NCI-H187 (cell line): ENCODE results near the gene MFN2.
"Not testable (repeated sequence)": the region's sequence is repeated elsewhere in the genome, so short reads cannot be mapped to it uniquely, and the experiment has no call there.

Source experiments
- DNase-seq, 2 experiments: peaks; one replicate each; lab custom pipeline; 2025; lab: John Stamatoyannopoulos, UW

The MFN2 gene

DNA sequence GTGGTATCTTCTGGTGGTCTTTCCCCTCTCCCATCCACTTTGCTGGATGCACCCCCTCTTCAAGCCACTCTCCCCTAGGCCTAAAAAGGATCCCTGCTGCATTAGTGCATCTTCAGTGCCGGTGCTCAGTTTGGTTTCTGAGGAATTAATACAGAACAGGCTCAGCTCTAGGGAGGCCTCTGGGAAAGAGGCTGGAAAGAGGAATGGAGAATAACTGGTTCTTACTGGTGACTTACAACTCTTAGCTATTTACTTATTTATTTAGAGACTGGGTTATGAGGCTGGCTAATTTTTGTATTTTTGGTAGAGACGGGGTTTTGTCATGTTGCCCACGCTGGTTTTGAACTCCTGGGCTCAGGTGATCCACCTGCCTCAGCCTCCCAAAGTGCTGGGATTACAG, 19.0 kb downstream of the MFN2 start:
- no peak for DNase-seq

DNA sequence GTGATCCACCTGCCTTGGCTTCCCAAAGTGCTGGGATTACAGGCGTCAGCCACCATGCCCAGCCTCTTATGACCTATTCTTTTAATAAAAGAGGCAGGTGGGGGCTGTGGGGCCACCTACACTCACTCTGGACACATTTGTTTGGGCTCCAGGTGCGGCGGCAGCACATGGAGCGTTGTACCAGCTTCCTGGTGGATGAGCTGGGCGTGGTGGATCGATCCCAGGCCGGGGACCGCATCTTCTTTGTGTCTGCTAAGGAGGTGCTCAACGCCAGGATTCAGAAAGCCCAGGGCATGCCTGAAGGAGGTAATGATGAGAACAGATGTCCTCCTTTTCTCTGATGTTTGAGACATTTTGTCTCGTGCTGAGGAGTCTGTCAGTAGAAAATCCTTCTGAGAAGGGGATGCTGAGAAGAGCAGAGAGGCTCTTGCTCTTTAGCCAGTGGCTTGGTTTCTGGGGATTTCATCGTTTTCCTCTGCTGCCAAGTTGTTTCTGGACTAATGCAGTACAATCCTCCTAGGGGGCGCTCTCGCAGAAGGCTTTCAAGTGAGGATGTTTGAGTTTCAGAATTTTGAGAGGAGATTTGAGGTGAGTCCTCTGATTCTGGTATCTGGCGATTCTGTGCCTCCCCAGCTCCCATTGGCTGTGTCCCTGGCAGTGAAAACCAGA, 21.1 kb downstream of the MFN2 start:
- DNase-seq: no peak

DNA sequence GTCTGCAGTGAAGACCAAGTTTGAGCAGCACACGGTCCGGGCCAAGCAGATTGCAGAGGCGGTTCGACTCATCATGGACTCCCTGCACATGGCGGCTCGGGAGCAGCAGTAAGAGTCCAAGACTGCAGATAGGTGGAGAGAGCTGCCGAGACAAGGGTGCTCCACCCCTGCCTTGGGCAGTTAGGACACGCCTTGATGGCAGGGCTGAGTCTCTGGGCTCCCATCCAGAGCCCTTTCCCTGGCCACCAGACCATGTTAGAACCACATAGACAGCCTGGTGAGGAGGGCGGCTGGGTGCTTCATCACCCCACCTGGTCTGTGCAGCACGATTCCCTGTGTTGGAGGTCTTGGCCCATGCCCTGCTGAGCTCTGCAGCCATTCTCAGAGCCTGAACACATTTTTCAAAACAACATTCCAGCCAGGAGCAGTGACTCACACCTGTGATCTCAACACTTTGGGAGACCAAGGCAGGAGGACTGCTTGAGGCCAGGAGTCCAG, 21.8 kb downstream of the MFN2 start:
- no peak for DNase-seq

DNA sequence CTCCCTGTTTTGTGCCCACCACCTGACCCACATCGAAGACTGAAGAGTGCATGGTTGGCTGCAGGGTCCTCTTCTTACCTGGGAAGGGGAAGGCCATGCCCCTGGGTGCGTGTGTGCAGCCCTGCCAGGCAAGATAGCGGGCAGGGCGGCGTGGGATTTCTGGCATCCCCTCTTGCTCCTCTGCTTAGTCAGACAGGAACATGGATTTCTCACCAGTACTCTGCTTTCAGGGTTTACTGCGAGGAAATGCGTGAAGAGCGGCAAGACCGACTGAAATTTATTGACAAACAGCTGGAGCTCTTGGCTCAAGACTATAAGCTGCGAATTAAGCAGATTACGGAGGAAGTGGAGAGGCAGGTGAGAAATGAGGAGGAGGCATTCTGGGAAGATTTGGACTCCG, 23.5 kb downstream of the MFN2 start:
- DNase-seq: no peak

GRCh38 chr1:12005488-12006166, 25.4 kb downstream of the MFN2 start:
- DNase-seq: no peak

GRCh38 chr1:12006167-12006921, 26.1 kb downstream of the MFN2 start:
- DNase-seq: no peak

GRCh38 chr1:12007204-12007603, 27.0 kb downstream of the MFN2 start:
- no peak for DNase-seq

GRCh38 chr1:12008355-12008754, 28.1 kb downstream of the MFN2 start:
- DNase-seq: not testable (repeated sequence)

DNA sequence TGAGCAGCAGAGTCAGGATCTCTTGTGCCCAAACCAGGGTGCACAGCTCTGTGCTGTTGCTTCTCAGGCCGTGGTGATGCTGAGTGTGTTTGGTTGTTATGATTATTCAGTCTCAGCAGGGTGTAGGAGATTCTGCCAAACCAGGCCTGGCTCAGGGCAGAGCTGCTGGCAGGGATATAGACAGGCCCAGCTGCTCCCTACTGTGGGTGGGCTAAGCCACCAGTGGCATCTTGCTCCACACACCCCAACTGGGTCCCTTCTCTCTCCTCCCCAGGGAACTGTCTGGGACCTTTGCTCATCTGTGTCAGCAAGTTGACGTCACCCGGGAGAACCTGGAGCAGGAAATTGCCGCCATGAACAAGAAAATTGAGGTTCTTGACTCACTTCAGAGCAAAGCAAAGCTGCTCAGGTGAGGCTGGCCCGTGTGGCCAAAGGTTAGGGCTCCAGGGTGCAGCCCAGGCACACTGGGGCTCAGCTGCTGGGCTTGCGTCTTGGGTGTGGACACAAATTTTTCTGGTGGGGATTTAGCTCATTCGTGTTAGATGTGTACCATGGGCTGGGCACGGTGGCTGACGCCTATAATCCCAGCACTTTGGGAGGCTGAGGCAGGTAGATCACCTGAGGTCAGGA, 29.2 kb downstream of the MFN2 start:
- no peak for DNase-seq

- DNase-seq: no peak
Observed at GRCh38 chr1:12010746-12011570, 30.7 kb downstream of the MFN2 start.

DNA sequence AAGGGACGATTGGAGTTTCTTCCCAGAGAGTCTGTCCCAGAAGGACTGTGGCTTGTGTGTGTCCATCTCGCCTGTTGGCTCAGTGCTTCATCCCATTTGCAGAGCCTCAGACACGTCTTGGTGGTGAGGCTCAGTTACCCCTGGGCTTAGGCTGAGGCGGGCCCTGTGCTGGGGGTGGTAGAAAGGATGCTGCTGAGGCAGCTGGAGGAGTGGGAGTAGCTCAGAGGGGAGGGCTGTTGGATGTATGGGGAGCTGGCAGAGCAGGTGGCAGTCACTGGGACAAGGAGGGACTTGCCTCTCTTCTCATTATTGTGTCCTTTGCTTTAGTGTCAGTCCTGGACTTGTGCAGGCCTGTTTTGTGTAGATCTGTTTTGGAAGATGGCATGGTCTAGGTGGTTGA, 31.8 kb downstream of the MFN2 start:
- no peak for DNase-seq

DNA sequence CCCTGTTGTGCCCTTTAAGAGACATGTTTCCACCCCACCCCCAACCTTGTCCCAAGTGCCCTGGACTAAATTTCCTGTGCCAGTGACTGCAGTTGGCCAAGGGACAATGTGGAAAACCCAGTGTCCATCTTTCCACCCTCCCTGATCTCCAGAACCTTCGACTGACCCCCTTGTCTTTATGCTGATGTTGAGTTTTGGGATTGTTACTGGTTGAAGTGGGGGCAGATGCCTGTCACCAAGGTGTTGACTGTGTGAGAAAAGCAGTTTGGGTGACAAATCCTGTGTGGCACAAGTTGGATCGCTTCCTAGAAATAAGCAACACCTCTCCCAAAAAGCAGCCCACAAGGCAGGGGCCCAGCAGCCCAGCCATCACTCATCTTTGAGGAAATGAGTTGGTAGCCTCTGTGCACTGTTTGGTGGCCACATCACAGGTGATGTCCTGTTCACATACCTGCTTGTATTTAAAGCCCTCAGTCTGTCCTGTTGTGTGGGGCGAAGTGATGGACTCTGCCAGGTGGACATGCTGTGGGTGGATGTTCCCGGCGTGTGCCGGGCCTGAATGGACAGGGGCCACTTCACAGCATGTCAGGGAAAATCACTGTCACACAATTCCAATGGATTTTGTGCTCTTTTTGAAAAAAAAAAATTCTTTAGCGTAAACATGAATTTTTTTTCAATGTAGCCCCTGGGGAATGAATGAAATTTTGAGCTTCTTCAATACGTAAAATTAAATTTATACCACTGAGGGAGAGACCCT, 32.5 kb downstream of the MFN2 start:
- no peak for DNase-seq

DNA sequence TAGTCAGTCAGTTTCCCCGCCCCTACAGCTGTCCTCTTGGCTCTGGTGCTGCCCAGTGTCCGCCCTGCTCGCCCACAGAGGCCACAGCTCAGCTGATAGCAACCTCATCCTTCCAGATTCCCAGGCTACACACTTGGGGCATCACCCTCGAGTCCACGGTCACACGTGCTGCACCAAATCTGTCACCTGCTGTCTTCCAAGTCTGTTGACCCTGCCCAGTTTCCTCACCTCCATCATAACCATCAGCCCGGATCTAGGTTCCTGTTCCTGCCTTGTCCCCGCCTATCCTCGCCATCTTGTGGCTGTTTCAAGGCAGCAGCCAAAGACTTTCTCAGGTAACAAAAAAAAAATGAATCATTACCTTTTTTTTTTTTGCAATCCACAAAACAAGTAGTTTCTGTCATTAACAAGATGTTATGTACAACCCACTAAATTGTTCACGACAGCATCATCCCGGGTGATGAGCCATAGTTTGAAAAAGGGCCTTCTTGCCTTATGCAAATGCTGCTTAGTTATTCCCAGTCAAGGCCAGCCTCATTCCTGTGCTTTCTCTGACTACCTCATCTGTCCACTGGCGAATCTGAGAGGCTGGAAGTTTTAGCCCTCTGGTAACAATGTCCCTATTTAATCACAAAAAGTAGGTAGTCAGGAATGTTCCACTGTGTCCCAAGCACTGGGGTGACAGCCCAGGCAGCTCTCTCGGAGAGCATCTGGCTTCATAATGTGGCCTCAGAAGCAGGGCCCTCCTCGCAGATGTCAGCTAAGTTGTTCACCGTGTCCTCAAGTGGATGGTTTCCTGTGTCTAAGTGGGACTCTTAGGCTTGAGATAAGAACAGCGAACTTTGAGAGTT, 34.1 kb downstream of the MFN2 start:
- DNase-seq: no peak

GRCh38 chr1:12015001-12015491, 34.8 kb downstream of the MFN2 start:
- no peak for DNase-seq

DNA sequence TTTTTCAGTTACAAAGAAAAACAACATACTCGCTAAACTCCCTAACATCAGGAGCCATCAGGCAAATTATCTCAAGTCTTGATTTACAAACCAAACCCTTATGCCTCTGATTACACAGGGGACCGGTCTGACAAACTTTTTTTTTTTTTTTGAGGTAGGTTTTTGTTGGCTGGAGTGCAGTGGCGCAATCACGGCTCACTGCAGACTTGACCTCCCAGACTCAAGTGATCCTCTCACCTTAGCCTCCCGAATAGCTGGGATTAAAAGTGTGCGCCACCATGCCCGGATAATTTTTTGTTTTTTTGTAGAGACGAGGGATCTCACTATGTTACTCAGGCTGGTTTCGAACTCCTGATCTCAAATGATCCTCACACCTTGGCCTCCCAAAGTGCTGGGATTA, 35.3 kb downstream of the MFN2 start:
- no peak for DNase-seq

GRCh38 chr1:12016182-12016581, 35.9 kb downstream of the MFN2 start:
- no peak for DNase-seq

- no peak for DNase-seq
Observed at GRCh38 chr1:12019858-12020509, 39.7 kb downstream of the MFN2 start.

DNA sequence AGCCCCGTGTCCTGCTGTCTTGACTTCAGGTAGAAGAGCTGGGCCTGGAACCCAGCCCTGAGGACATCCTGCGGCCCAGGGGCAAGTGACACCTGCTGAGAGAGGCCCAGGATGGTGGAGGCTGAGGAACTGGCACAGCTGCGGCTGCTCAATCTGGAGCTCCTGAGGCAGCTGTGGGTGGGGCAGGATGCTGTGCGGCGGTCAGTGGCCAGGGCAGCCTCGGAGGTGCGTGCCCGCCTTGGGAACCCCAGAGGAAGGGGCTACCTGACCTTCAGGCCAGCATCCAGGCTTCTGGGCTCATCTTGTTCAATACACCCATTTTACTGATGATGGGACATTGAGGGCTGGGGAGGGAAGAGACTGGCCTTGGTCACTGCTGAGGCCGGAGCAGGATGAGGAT, 41.4 kb downstream of the MFN2 start:
- DNase-seq: no peak

DNA sequence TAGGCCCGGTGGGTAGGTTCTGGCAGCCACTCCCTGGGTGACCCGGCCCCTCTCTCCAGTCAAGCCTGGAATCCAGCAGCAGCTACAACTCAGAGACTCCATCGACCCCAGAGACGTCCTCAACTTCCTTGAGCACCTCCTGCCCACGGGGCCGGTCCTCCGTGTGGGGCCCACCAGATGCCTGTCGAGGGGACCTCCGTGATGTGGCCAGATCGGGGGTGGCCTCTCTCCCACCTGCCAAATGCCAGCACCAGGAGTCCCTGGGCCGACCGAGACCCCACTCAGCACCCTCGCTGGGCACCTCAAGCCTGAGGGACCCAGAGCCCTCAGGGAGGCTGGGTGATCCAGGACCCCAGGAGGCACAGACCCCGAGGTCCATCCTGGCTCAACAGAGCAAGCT, 41.8 kb downstream of the MFN2 start:
- no peak for DNase-seq
